HL-60 (cell line): ENCODE results near the gene CASD1.

ENCODE experiments used
- POLR2AphosphoS5 ChIP-seq: IDR thresholded peaks from 2 replicates; pipeline ENCODE4 v1.6.1; 2012; ENCODE audit warnings: low read depth
- SPI1 ChIP-seq: IDR thresholded peaks from 2 replicates; pipeline ENCODE4 v1.6.1; 2012; ENCODE audit warnings: low read depth, mild to moderate bottlenecking, borderline replicate concordance
- TF ChIP-seq, protein P1 (sequence below): IDR thresholded peaks from one replicate; pipeline ENCODE4 v1.5.1; 2011; ENCODE audit warnings: low read length, control low read depth, inconsistent platforms; ENCODE audit not compliant: insufficient read depth
- TF ChIP-seq, protein P2 (sequence below): IDR thresholded peaks from 2 replicates; pipeline ENCODE4 v1.6.1; 2012; ENCODE audit warnings: low read depth; ENCODE audit not compliant: insufficient replicate concordance

DNA sequence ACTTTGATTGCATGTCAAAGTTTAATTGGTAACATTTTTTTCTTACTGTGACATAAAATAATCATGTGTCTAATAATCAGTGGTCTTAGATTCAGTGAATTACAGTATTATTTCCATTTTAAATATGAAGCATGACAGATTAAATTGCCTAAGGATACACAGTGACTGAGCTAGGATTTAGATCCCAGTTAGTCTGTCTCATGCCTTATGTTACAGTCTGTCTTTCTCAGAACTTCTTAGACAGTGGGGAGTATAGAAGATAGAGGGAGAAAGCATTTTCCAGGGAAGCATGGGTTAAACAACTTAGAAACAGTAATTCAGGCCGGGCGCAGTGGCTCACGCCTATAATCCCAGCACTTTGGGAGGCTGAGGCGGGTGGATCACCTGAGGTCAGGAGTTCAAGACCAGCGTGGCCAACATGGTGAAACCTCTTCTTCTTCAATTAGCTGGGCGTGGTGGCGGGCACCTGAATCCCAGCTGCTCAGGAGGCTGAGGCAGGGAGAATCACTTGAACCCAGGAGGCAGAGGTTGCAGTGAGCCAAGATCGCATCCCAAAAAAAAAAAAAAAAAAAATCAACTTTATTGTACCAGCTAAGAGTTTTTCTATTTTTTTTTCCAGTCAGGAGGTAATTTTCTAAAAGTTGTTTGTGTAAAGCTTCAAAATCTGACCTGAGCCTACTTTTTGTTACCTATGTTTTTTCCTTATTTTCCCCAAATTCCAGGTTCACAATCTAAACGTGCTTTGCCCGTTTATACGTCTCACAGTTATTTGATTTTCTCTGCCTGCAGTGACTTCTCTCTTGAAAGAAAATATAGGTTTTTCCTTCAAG is 3.3 kb downstream of the CASD1 start:
- TF ChIP-seq, protein P1, sequence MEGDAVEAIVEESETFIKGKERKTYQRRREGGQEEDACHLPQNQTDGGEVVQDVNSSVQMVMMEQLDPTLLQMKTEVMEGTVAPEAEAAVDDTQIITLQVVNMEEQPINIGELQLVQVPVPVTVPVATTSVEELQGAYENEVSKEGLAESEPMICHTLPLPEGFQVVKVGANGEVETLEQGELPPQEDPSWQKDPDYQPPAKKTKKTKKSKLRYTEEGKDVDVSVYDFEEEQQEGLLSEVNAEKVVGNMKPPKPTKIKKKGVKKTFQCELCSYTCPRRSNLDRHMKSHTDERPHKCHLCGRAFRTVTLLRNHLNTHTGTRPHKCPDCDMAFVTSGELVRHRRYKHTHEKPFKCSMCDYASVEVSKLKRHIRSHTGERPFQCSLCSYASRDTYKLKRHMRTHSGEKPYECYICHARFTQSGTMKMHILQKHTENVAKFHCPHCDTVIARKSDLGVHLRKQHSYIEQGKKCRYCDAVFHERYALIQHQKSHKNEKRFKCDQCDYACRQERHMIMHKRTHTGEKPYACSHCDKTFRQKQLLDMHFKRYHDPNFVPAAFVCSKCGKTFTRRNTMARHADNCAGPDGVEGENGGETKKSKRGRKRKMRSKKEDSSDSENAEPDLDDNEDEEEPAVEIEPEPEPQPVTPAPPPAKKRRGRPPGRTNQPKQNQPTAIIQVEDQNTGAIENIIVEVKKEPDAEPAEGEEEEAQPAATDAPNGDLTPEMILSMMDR = no peak
- TF ChIP-seq, protein P2, sequence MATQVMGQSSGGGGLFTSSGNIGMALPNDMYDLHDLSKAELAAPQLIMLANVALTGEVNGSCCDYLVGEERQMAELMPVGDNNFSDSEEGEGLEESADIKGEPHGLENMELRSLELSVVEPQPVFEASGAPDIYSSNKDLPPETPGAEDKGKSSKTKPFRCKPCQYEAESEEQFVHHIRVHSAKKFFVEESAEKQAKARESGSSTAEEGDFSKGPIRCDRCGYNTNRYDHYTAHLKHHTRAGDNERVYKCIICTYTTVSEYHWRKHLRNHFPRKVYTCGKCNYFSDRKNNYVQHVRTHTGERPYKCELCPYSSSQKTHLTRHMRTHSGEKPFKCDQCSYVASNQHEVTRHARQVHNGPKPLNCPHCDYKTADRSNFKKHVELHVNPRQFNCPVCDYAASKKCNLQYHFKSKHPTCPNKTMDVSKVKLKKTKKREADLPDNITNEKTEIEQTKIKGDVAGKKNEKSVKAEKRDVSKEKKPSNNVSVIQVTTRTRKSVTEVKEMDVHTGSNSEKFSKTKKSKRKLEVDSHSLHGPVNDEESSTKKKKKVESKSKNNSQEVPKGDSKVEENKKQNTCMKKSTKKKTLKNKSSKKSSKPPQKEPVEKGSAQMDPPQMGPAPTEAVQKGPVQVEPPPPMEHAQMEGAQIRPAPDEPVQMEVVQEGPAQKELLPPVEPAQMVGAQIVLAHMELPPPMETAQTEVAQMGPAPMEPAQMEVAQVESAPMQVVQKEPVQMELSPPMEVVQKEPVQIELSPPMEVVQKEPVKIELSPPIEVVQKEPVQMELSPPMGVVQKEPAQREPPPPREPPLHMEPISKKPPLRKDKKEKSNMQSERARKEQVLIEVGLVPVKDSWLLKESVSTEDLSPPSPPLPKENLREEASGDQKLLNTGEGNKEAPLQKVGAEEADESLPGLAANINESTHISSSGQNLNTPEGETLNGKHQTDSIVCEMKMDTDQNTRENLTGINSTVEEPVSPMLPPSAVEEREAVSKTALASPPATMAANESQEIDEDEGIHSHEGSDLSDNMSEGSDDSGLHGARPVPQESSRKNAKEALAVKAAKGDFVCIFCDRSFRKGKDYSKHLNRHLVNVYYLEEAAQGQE = no peak
- TF ChIP-seq POLR2AphosphoS5 (no peak), SPI1 (no peak)
